OCI-LY1 (cell line): ENCODE data around the gene MDM1.

Experiments
- H2AFZ ChIP-seq: fragments of 200-600 bp; sonication (generic), shearing (Covaris generic); 2 replicates; pipeline ENCODE4 v1.6.0; 2014; ENCODE audit warnings: antibody characterized with exemption, mild to moderate bottlenecking, low read length
- H3F3A ChIP-seq: fragments of 200-600 bp; sonication (generic), shearing (Covaris generic); 2 replicates; pipeline ENCODE4 v1.6.0; 2014; ENCODE audit warnings: mild to moderate bottlenecking, antibody characterized with exemption, low read length, moderate library complexity; ENCODE audit not compliant: insufficient read depth
- H3K27ac ChIP-seq: fragments of 200-600 bp; sonication (generic); 2 replicates; pipeline ENCODE4 v1.5.1; 2014; ENCODE audit warnings: low read length, mixed run types, mild to moderate bottlenecking, low read depth; ENCODE audit not compliant: poor library complexity, severe bottlenecking
- H3K27me3 ChIP-seq: fragments of 200-600 bp; sonication (generic); 2 replicates; pipeline ENCODE4 v1.6.0; 2014; ENCODE audit warnings: antibody characterized with exemption, mild to moderate bottlenecking, low read length, moderate library complexity; ENCODE audit not compliant: insufficient read depth
- H3K36me3 ChIP-seq: fragments of 200-600 bp; sonication (generic); 2 replicates; pipeline ENCODE4 v1.6.1; 2014; ENCODE audit warnings: mild to moderate bottlenecking, antibody characterized with exemption, low read length, moderate library complexity, mixed read lengths; ENCODE audit not compliant: insufficient read depth
- H3K4me1 ChIP-seq: fragments of 200-600 bp; sonication (generic); 2 replicates; pipeline ENCODE4 v1.5.1; 2014; ENCODE audit warnings: mild to moderate bottlenecking, low read length, moderate library complexity; ENCODE audit not compliant: insufficient read depth, severe bottlenecking
- H3K4me2 ChIP-seq: fragments of 200-600 bp; sonication (generic), shearing (Covaris generic); 2 replicates; pipeline ENCODE4 v1.6.1; 2014; ENCODE audit warnings: low read length
- H3K4me3 ChIP-seq: fragments of 200-600 bp; sonication (generic); 2 replicates; pipeline ENCODE4 v1.5.1; 2014; ENCODE audit warnings: low read length, low read depth, mild to moderate bottlenecking, mixed read lengths; ENCODE audit not compliant: poor library complexity, severe bottlenecking
- H3K79me2 ChIP-seq: fragments of 200-600 bp; shearing (Covaris generic); 2 replicates; pipeline ENCODE4 v1.6.1; 2016; ENCODE audit warnings: mixed run types, low read length, mixed read lengths; ENCODE audit not compliant: insufficient read depth
- H3K9ac ChIP-seq: fragments of 200-600 bp; sonication (generic), shearing (Covaris generic); 2 replicates; pipeline ENCODE4 v1.6.1; 2014; ENCODE audit warnings: mild to moderate bottlenecking, low read length, mixed read lengths
- H3K9me2 ChIP-seq: fragments of 200-600 bp; sonication (generic), shearing (Covaris generic); 2 replicates; pipeline ENCODE4 v1.6.1; 2014; ENCODE audit warnings: low read depth, mild to moderate bottlenecking, low read length, mixed read lengths
- H3K9me3 ChIP-seq: fragments of 200-600 bp; shearing (Covaris generic); 2 replicates; pipeline ENCODE4 v1.6.1; 2014; ENCODE audit warnings: low read length, mixed read lengths
- H4K20me1 ChIP-seq: fragments of 200-600 bp; sonication (generic), shearing (Covaris generic); 2 replicates; pipeline ENCODE4 v1.6.0; 2016; ENCODE audit warnings: mild to moderate bottlenecking, low read length; ENCODE audit not compliant: insufficient read depth
- EZH2 ChIP-seq: fragments of 200-600 bp; sonication (generic), shearing (Covaris generic); IDR thresholded peaks from 2 replicates; pipeline ENCODE4 v1.8.0; 2017; ENCODE audit warnings: borderline replicate concordance, mixed run types, mild to moderate bottlenecking, antibody characterized with exemption, low read length, moderate library complexity, mixed read lengths
- TF ChIP-seq, protein P1 (sequence below): fragments of 200-600 bp; sonication (generic), shearing (Covaris generic); IDR thresholded peaks from 2 replicates; pipeline ENCODE4 v1.5.1; 2017; ENCODE audit warnings: mild to moderate bottlenecking, antibody characterized with exemption, low read length, moderate library complexity, mixed read lengths

Gene MDM1

DNA sequence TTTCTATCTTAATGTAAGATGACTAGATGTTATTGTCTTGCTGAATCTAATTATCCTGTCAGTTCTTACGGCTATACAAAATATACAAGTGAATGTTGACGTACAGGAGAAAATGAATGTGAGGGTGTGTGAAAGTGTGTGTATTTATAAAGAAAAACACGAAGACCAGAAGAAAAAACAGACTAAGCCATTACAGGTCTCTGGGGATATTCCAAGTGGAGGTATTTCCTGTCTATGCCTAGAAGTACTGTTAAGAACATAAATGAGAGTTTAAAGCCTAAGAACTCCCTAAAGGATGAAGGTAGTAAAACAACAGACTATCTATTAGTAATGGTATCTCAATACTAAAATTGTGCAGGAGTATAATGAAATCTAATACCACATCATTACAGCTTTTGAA lies 7.6 kb downstream of the MDM1 start:
- Histone ChIP-seq H3K36me3 (peaks cover 49% of the 10 kb centered on the region; the same call in 1 of the 2 replicates), H3K27me3 (no peaks in the 10 kb centered on the region), H2AFZ (no peak overlapping the region), H3K9ac (no peak overlapping the region), H3K4me2 (no peak overlapping the region), H3K4me1 (no peaks in the 10 kb centered on the region), H4K20me1 (no peaks in the 10 kb centered on the region), H3K27ac (no peak overlapping the region), H3F3A (no peaks in the 10 kb centered on the region), H3K4me3 (no peak overlapping the region), H3K9me3 (no peaks in the 10 kb centered on the region), H3K79me2 (no peaks in the 10 kb centered on the region), H3K9me2 (no peaks in the 10 kb centered on the region)
- TF ChIP-seq, protein P1, sequence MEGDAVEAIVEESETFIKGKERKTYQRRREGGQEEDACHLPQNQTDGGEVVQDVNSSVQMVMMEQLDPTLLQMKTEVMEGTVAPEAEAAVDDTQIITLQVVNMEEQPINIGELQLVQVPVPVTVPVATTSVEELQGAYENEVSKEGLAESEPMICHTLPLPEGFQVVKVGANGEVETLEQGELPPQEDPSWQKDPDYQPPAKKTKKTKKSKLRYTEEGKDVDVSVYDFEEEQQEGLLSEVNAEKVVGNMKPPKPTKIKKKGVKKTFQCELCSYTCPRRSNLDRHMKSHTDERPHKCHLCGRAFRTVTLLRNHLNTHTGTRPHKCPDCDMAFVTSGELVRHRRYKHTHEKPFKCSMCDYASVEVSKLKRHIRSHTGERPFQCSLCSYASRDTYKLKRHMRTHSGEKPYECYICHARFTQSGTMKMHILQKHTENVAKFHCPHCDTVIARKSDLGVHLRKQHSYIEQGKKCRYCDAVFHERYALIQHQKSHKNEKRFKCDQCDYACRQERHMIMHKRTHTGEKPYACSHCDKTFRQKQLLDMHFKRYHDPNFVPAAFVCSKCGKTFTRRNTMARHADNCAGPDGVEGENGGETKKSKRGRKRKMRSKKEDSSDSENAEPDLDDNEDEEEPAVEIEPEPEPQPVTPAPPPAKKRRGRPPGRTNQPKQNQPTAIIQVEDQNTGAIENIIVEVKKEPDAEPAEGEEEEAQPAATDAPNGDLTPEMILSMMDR: no peak
- no peak for TF ChIP-seq EZH2

DNA sequence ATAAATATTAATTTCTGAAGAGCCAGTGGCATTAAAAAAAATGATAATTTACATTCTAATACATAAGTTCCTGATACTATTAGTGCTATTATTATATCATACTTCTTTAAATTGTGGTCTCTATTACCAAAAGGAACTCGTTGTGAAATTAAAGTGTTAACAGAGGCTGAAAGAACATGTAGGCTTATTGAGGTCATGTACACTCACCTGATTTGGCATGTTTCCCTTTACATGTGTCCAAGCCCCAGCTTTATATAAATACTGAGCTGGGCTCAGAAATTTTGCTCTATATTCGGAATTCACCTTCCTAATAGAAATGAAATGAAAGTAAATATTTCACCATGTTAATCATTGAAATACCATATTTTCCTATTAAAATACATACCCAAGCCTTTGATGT lies 11.0 kb downstream of the MDM1 start:
- H2AFZ ChIP-seq: no peak overlapping the region
- H3K27me3 ChIP-seq: no peaks in the 10 kb centered on the region
- TF ChIP-seq, protein P1: no peak
- TF ChIP-seq EZH2: no peak
- no peak overlapping the region for H3K4me3 ChIP-seq
- H3K79me2 ChIP-seq: no peaks in the 10 kb centered on the region
- H4K20me1 ChIP-seq: no peaks in the 10 kb centered on the region
- H3F3A ChIP-seq: no peaks in the 10 kb centered on the region
- no peak overlapping the region for H3K27ac ChIP-seq
- H3K4me2 ChIP-seq: no peak overlapping the region
- H3K4me1 ChIP-seq: no peaks in the 10 kb centered on the region
- H3K9ac ChIP-seq: no peak overlapping the region
- H3K36me3 ChIP-seq: peaks cover 41% of the 10 kb centered on the region; the same call in 1 of the 2 replicates
- H3K9me3 ChIP-seq: no peaks in the 10 kb centered on the region
- no peaks in the 10 kb centered on the region for H3K9me2 ChIP-seq

DNA sequence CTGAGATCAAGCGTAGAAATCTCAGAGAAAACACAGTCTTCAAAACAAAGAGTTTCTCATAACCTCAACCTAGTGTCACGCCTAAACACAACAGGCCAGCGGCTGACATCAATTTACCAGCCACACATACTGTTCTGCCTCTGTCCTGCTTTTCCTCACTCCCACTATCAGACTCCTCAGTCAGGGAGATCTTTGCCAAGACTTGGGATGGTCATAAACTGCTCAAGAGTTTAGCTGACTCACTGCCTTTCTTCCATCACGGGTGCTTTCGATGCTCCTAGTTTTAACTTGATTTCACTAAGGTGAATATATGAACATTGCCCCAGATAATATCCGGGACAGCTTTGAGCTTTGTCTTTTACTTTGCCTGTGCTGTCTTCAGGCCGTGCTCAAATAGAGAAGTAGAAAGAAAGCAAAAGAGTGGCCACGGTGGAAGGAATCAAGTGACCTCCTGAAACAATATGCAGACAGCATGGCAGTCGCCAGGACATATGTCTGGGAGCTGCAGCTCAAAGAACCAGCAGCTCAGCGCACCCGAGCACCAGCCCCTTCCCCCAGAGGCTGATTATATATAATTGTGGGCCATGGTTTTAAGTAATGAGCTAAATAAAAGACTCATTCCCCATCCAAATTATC lies 12.1 kb downstream of the MDM1 start:
- TF ChIP-seq, protein P1: no peak
- Histone ChIP-seq H3K27ac (no peak overlapping the region), H3F3A (no peaks in the 10 kb centered on the region), H4K20me1 (no peaks in the 10 kb centered on the region), H3K9me2 (no peaks in the 10 kb centered on the region), H3K36me3 (peaks cover 38% of the 10 kb centered on the region; the same call in 1 of the 2 replicates), H3K9me3 (no peaks in the 10 kb centered on the region), H3K9ac (no peak overlapping the region), H3K4me3 (no peak overlapping the region), H3K4me1 (no peaks in the 10 kb centered on the region), H3K27me3 (no peaks in the 10 kb centered on the region), H2AFZ (no peak overlapping the region), H3K4me2 (no peak overlapping the region), H3K79me2 (no peaks in the 10 kb centered on the region)
